Measurements from ENCODE around the gene ELSPBP1.
"Not testable (repeated sequence)": the region's sequence is repeated elsewhere in the genome, so short reads cannot be mapped to it uniquely, and the experiment has no call there.

Gene ELSPBP1

DNA sequence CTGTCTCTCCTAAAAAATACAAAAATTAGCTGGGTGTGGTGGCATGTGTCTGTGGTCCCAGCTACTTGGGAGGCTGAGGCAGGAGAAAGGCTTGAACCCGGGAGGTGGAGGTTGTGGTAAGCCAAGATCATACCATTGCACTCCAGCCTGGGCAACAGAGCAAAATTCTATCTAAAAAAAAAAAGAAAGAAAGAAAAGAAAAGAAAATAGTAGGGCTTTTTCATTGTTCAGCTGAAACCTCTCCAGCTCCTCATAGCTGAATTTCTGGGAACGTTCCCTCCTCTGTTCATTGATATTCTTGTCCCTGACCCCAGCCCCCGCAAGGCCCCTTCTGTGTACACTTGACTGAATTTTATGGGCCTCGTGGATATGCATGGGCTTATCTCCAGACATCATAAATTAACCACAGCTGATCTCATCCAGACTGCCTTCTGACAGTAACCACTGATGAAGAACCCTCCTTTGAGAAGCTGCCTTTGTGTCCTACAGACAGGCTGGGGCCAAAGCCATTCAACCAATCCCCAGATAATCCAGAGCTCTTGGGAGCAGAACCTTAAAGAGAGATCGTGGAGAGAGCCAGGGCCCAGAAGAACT is at the start of gene ELSPBP1:
ELSPBP1 (plus strand) TSS at position 424 of the 594 bp plus-strand sequence. CDS start 14,036 bp downstream, outside the sequence.
- no peak for DNase-seq

DNA sequence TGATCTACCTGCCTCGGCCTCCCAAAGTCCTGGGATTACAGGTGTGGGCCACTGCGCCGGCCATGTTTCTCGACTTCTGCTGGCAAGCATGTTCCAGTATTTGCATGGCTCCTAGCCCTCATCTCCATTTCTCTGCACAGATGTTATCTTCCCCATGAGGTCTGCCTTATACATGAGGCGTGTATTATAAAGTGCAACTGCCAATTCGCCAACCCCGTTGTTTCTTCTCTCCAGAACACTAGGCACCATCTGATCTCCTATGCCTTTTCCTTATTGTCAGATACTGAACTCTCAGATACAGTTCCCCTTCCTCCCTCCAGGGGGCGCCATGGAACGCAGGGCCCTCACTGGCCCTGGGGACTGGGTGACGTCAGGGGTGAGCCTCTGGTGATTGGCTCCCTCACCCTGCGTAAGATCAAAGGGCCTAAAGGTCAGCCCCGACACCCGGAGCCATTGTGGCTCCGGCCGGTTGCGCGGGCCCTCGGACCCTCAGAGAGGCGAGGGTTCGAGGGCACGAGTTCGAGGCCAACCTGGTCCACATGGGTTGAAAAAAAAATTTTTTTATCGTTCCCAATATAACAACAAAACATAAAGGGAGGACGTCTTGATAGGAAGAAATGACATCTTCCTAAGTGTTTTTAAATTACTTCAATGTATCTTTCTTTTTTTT is 44.4 kb upstream of the ELSPBP1 start:
- DNase-seq = not testable (repeated sequence)

- not testable (repeated sequence) for DNase-seq
Observed at GRCh38 chr19:47952132-47952531, 42.3 kb upstream of the ELSPBP1 start.

DNA sequence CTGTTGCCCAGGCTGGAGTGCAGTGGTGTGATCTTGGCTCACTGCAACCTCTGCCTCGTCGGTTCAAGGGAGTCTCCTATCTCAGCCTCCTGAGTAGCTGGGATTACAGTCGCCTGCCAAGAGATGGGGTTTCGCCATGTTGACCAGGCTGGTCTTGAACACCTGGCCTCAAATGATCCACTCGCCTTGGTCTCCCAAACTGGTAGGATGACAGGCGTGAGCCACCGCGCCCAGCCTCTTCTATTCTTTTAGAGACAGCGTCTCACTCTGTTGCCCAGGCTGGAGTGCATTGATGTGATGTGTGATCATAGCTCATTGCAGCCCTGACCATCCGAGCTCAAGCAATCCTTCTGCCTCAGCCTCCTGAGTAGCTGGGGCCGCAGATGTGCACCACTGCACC is 38.5 kb upstream of the ELSPBP1 start:
- not testable (repeated sequence) for DNase-seq

DNA sequence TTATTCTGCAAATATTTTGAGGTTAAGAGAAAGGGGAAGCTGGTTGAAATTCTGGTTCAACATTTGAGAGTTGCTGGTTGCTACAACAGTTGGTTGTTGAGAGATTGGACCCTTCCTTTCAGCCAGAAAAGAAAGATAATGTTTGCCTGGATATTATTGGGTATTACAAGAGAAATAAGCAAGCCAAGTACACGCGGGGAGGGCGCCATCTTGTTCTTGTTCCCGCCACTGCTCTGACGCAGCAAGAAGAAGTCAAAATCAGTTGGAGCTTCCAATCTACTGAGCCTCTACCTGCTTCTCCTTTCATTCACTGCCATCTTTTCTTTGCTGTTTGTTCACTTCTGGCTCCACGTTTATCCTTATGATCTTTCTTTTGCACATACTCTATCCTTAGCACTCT is 20.9 kb upstream of the ELSPBP1 start:
- DNase-seq = no peak

GRCh38 chr19:47991191-47991808 is 3.1 kb upstream of the ELSPBP1 start:
- DNase-seq = no peak

DNA sequence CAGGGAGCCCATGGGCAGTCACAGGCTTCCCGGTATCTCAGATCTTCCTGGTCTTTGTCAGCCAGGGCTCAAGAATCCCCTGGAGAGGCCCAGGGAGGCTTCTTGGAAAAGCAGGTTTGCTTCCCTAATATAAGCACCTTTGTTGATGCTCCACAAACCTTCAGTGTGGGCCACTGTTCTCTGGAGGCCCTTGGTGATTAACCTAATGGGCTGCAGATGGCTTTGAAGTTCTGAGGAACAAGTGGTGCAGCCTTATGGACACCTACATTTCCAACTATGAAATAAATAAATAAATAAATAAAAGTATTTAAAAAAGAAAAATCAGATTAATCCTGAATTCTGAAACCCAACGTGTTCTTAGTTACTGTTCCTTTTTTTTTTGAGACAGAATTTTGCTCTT is 2.4 kb upstream of the ELSPBP1 start, which contains the start of gene BSPH1:
BSPH1 (minus strand) TSS at position 101 of the 400 bp plus-strand sequence; CDS start at position 12, 89 bp downstream.
- no peak for DNase-seq

- DNase-seq = no peak
Observed at GRCh38 chr19:47996230-47996727, 1.8 kb downstream of the ELSPBP1 start.

DNA sequence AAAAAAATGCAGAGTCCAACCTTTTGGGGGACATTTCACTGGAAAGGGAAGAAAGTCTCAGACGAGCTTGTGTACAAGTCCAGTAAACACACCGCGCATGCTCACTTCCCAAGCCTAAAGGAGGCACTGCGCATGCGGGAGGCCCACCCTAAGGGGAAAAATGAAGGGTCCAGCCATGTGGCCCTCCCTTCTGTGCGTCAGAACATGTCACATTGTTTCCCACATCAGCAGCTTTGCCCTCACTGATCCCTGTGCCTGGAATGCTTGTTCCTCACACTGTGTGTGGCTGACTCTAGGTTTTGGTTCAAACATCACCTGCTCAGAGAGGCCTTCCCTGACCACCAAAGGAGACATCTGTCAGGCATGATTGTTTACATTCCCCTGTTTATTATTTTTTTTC is 4.4 kb downstream of the ELSPBP1 start:
- DNase-seq = no peak

DNA sequence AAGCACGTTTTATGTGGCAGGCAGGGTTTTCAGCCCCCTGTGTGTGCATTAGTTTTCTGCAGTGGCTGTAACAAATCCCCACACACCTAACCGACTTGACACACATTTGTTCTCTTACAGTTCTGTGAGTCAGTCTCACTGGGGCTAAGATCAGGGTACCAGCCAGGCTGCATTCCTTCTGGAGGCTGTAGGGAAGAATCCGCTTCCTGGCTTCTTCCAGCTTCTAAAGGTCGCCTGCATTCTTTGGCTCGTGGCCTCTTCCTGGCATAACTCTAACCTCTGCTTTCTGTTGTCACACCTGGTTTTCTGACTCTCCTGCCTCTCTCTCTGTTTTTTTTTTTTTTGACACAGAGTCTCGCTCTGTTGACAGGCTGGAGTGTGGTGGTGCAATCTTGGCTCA is 6.4 kb downstream of the ELSPBP1 start:
- DNase-seq = no peak

DNA sequence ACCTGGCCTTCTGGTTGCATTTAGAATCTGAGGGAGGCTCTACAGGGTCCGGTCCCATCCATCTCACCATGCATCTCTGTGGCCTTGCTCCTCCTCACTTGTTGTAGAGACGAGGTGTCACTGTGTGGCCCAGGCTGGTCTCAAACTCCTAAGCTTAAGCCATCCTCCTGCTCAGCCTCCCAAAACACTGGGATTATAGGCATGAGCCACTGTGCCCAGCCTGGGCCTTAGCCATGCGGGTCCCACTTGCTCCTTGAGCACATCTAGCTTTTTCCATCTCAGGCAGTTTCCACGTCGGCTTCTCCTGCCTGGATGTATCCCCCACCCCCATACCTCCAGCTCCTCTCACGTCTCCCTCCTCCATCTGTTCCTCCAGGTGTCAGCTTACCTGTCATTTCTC is 9.8 kb downstream of the ELSPBP1 start:
- no peak for DNase-seq

- DNase-seq = no peak
Observed at GRCh38 chr19:48006762-48007161, 12.3 kb downstream of the ELSPBP1 start.

GRCh38 chr19:48010932-48011758 is 16.7 kb downstream of the ELSPBP1 start:
- no peak for DNase-seq

DNA sequence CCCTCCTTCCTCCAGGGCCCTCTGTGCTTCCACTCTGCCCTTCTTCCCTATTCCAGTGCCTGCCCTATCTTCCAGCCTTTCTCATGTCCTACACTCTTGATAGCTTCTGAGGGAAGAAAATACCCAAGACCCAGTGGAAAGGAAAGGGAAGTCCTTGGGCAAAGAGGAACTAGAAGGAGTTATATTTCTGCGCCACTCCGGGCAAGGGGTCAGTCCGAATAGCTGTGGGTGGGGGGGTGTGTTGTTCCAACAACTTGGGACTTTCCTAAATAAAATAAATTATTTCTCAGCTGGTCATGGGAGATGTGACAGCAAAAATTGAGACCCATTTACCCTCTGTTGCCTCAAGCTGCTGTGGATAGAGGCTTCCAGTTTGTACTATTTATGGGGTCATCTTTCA is 26.3 kb downstream of the ELSPBP1 start:
- DNase-seq = no peak

DNA sequence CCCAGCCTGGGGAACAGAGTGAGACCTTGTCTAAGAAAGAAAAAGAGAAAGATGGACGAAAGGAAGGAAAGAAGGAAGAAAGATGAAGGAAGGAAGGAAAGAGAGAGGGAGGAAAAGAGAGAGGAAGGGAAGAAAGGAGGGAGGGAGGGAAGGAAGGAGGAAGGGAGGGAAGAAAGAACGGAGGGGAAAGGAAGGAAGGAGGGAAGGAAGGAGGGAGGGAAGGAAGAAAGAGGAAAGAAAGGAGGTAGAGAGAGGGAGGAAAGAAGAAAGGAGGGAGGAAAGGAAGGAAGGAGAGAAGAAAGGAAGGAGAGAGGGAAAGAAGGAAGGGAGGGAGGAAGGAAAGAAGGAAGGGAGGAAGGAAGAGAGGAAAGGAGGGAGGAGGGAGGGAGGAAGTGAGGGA is 28.6 kb downstream of the ELSPBP1 start:
- DNase-seq = no peak

DNA sequence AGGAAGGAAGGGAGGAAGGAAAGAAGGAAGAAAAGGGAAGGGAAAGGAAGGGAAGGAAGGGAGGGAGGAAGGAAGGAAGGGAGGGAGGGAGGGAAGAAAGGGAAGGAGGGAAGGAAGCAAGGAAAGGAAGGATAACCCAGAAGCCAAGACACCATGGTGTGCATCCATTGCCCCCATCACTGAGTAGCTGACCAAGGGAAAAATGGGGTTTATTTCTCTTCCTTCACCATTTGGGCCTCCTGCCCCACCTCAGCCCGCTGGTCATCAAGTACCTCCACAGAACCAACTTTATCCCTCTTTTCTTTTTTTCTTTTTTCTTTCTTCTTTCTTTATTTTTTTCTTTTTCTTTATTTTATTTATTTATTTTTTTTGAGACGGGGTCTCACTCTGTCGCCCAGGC is 29.1 kb downstream of the ELSPBP1 start:
- DNase-seq = no peak

DNA sequence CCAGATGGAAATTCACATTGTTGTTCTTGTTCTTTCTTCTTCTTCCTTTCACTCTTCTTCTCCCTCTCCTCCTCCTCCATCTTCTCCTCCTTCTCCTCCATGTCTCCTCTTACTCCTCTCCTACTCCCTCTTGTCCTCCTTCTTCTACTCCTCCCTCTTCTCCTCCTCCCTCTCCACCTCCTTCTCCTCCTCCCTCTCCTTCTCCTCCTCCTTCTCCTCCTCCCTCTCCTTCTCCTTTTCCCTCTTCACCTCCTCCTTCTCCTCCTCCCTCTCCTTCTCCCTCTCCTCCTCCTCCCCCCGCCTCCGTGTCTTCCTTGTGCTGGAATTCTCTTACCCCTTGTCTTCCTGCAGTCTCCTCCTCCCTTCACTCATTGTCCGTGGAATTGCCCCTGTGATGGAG is 31.0 kb downstream of the ELSPBP1 start:
- DNase-seq = no peak

- DNase-seq = no peak
Observed at GRCh38 chr19:48029431-48029830, 35.0 kb downstream of the ELSPBP1 start.

- DNase-seq = no peak
Observed at GRCh38 chr19:48030073-48030472, 35.6 kb downstream of the ELSPBP1 start.

- no peak for DNase-seq
Observed at GRCh38 chr19:48033604-48034003, 39.2 kb downstream of the ELSPBP1 start.

GRCh38 chr19:48036765-48037164 is 42.3 kb downstream of the ELSPBP1 start:
- DNase-seq = no peak

All from amygdala (tissue), 56 donors.